Body of pancreas (tissue), 4 donors: Measurements from ENCODE around the gene ENTPD1. TPM values are rescaled to one million over a fixed set of nuclear protein-coding genes. Genes with fewer than 3 reads are reported as not detected.

Experiments
- ATAC-seq: fragments of 150-250 bp; one replicate; pipeline ENCODE4 v1.9.1; 2016
- DNase-seq, 4 donors: peaks; one replicate each; pipeline ENCODE4 v3.0.0-alpha.2; 2019
- H3K27ac ChIP-seq, 4 donors: fragments of 200-600 bp; sonication (generic); 1 replicate in 3 of 4; 2 replicates in 1 of 4; pipeline versions ENCODE4 v1.5.1 to v1.6.1; 2016 to 2019; ENCODE audit warnings: mild to moderate bottlenecking in 1 of 4, mixed read lengths in 1 of 4, moderate library complexity in 1 of 4
- H3K27me3 ChIP-seq, 2 donors: fragments of 200-600 bp; sonication (generic); one replicate each; pipeline ENCODE4 v1.6.0; 2016; ENCODE audit warnings: mild to moderate bottlenecking in 1 of 2
- H3K36me3 ChIP-seq, 2 donors: fragments of 200-600 bp; sonication (generic); replicated peaks in 1 of 2; 2 replicates each; pipeline ENCODE4 v1.5.1; 2016; ENCODE audit warnings: low read depth in 2 of 2; ENCODE audit not compliant: insufficient read depth in 1 of 2
- H3K4me1 ChIP-seq: fragments of 200-600 bp; sonication (generic); one replicate; pipeline ENCODE4 v1.6.0; 2016
- H3K4me3 ChIP-seq, 2 donors: fragments of 200-600 bp; sonication (generic); 1 replicate in 1 of 2; 2 replicates in 1 of 2; pipeline ENCODE4 v1.5.1; 2016 to 2019
- H3K9me3 ChIP-seq, 3 donors: fragments of 200-600 bp; sonication (generic); 1 replicate in 2 of 3; 2 replicates in 1 of 3; pipeline ENCODE4 v1.5.1; 2016
- CTCF ChIP-seq, 7 experiments: fragments of 450-650 bp in 4 of 7; fragments of 200-600 bp in 3 of 7; sonication (generic) in 3 of 7; IDR thresholded peaks; one replicate each; pipeline ENCODE4 v1.5.1; 2016 to 2019; ENCODE audit warnings: antibody characterized with exemption in 7 of 7
- POLR2A ChIP-seq, 3 donors: fragments of 450-650 bp; IDR thresholded peaks; one replicate each; pipeline ENCODE4 v1.6.1; 2016; ENCODE audit warnings: antibody characterized with exemption in 3 of 3, mild to moderate bottlenecking in 2 of 3
- WGBS, 2 donors: methylation state at CpG; one replicate each; pipeline ENCODE4 v1.1.5; 2017; 5-methylcytosine and 5-hydroxymethylcytosine counted together
- intact Hi-C: fragments of 100-400 bp; cut with DNase I; formaldehyde crosslinking; loops from one replicate; pipeline ENCODE4 v1.15.1; 2023
- total RNA-seq, 2 donors: library from RNA; depleted of rRNA; stranded (reverse); fragments of >200 nt; gene quantifications; one replicate each; pipeline ENCODE4 v1.1.0, GENCODE V29; 2016

ENTPD1 gene
- total RNA-seq, 2 donors from 2014 or later = 2.1 to 3.0 TPM

GRCh38 chr10:95791425-95791979, 35.5 kb downstream of the ENTPD1 start:
- 61 to 71% methylated on average over 2 of the region's 2 CpGs for WGBS, 2 donors
- H3K4me1 ChIP-seq = no peaks in the 10 kb centered on the region
- H3K27me3 ChIP-seq = no peaks in the 10 kb centered on the region
- no peaks in the 10 kb centered on the region for H3K9me3 ChIP-seq
- intact Hi-C loops = no loop called here
- no peak overlapping the region for H3K4me3 ChIP-seq
- H3K36me3 ChIP-seq = no peaks in the 10 kb centered on the region
- no peak for DNase-seq
- TF ChIP-seq POLR2A (IDR thresholded peaks at IDR 0.05) (no peak), CTCF (IDR thresholded peaks at IDR 0.05) (no peak)
- no peak for ATAC-seq
- no peak overlapping the region for H3K27ac ChIP-seq

GRCh38 chr10:95792211-95792780, 36.3 kb downstream of the ENTPD1 start:
- TF ChIP-seq CTCF (IDR thresholded peaks at IDR 0.05) (no peak), POLR2A (IDR thresholded peaks at IDR 0.05) (no peak)
- intact Hi-C loops = no loop called here

GRCh38 chr10:95792874-95793285, 36.9 kb downstream of the ENTPD1 start:
- DNase-seq (peak in 1 of 4 donors; percentile 25), ATAC-seq (no peak)
- Histone ChIP-seq H3K27ac (peak overlapping the region in 1 of 4 donors; percentile 62), H3K27me3 (no peaks in the 10 kb centered on the region), H3K4me1 (no peaks in the 10 kb centered on the region), H3K4me3 (no peak overlapping the region), H3K9me3 (no peaks in the 10 kb centered on the region), H3K36me3 (no peaks in the 10 kb centered on the region)
- 66 to 74% methylated on average over 4 of the region's 4 CpGs for WGBS, 2 donors
- TF ChIP-seq POLR2A (IDR thresholded peaks at IDR 0.05) (no peak), CTCF (IDR thresholded peaks at IDR 0.05) (no peak)
- intact Hi-C loops = no loop called here

More at GRCh38 chr10:95792211-95792780, 36.3 kb downstream of the ENTPD1 start:
- Histone ChIP-seq H3K4me3 (no peak overlapping the region), H3K36me3 (no peaks in the 10 kb centered on the region), H3K4me1 (no peaks in the 10 kb centered on the region), H3K27me3 (no peaks in the 10 kb centered on the region), H3K27ac (peak overlapping the region in 1 of 4 donors; percentile 15), H3K9me3 (no peaks in the 10 kb centered on the region)
- 63 to 69% methylated on average over 2 of the region's 2 CpGs for WGBS, 2 donors
- no peak for DNase-seq
- no peak for ATAC-seq

- no peaks in the 10 kb centered on the region for H3K27me3 ChIP-seq
- no peaks in the 10 kb centered on the region for H3K36me3 ChIP-seq
- no peak for TF ChIP-seq CTCF (IDR thresholded peaks at IDR 0.05)
- DNase-seq (peak in 2 of 4 donors; percentile 7 to 66), ATAC-seq (no peak)
- peak overlapping the region in 1 of 4 donors; percentile 62 for H3K27ac ChIP-seq
- 65 to 80% methylated on average over 2 of the region's 2 CpGs for WGBS, 2 donors
- no peak overlapping the region for H3K4me3 ChIP-seq
- intact Hi-C loops = no loop called here
- H3K4me1 ChIP-seq = no peaks in the 10 kb centered on the region
- H3K9me3 ChIP-seq = no peaks in the 10 kb centered on the region
Measured at GRCh38 chr10:95793401-95794045, 37.6 kb downstream of the ENTPD1 start.
